HG02840 (cell line): ENCODE data around the gene NEUROG3.

Source experiments
- ATAC-seq: cut with Tn5 transposase; IDR thresholded peaks from one replicate; pipeline ENCODE4 v1.9.1; 2021; ENCODE audit warnings: mild to moderate bottlenecking, moderate library complexity, moderate number of reproducible peaks; ENCODE audit not compliant: unreplicated experiment, low FRiP score

The NEUROG3 gene, protein sequence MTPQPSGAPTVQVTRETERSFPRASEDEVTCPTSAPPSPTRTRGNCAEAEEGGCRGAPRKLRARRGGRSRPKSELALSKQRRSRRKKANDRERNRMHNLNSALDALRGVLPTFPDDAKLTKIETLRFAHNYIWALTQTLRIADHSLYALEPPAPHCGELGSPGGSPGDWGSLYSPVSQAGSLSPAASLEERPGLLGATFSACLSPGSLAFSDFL

GRCh38 chr10:69573056-69573806 lies at the start of gene NEUROG3:
NEUROG3 (minus strand) TSS chr10:69573422; CDS start chr10:69573043, 379 bp downstream.
- no peak for ATAC-seq

GRCh38 chr10:69620625-69621024 lies 47.4 kb upstream of the NEUROG3 start:
- ATAC-seq, result no peak

DNA sequence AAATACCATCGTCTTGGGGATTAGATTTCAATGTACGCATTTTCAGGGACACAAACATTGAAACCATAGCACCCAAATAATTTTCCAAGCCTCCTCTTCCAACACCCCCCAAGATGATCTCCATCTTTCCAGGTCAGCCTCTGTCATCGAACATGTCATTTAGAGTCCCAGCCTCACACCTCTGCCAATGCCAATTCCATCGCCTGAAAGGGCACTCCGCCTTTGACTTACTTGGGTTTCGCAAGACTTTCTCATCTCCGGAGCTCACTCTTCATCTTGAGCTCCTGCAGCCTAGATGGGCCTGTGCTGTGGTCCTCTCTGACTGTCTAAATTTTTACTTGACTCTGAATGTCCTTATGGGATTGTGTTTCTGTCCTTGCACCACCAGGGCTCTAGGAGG lies 46.4 kb upstream of the NEUROG3 start:
- no peak for ATAC-seq

- ATAC-seq, result no peak
These were observed 45.5 kb upstream of the NEUROG3 start for GRCh38 chr10:69618746-69619145.

DNA sequence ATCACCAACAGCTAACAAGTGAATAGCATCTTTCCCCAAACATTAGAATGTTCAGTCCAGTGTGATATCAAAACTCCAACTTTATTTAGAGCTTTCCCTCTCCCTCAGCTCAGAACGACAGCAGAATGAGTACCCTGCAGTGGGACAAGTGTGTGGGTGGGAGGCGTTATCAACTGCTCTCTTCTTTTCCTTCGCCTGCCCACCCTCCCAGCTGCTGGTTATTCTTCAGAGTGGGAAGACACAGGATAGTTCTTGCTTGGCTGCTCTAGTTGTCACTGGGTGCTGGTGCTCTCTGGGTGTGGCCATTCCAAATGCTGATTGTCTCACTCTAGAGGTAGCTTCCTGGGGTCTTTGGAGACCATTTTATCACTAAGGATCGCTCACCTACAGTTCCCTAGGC lies 43.1 kb upstream of the NEUROG3 start:
- ATAC-seq, result no peak

- ATAC-seq, result no peak
These were observed 40.9 kb upstream of the NEUROG3 start for GRCh38 chr10:69614130-69614529.

DNA sequence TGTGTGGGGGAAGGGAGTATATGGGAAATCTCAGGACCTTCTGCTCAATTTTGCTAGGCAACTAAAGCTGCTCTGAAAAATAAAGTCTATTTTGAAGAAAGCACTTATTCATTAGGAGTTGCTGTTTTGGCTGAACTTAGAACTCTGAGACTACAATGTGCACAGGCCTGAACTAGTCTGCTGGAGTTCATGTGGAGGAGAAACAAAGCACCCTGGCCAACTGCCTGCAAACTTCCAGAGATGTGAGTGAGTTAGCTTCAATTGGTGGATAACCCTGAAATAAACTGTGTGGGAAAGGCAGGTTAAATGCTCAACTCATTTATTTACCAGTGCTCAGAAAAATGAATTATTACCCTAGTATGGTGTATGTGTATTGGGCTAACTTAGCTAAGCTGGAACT lies 39.5 kb upstream of the NEUROG3 start:
- no peak for ATAC-seq

GRCh38 chr10:69609077-69609476 lies 35.9 kb upstream of the NEUROG3 start:
- ATAC-seq, result no peak

DNA sequence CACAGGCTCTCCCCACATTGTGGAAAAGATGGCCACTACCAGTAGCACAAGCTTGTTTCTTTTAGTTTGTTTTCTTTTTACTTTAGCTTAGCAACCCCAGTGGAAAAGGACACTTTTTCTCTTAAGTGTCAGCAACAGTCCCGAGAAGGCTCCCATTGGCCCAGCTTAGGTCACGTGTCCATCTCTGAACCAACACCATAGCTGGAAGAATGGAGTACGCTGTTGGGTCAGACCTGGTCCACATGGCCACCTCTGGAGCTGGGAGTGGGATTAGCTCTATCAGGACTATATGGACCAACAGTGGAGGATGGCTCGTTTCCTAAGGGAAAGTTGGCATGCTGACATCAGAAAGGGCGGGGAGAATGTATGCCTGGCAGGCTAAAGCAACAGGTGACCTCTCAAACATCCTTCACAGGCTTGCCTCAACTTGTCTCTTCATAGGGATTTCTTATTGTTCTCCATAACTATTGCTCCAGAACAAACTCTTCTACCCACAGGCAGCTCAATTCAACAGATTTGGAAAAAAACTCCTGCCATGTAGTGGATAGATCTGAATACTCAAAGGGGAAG lies 27.6 kb upstream of the NEUROG3 start:
- no peak for ATAC-seq

DNA sequence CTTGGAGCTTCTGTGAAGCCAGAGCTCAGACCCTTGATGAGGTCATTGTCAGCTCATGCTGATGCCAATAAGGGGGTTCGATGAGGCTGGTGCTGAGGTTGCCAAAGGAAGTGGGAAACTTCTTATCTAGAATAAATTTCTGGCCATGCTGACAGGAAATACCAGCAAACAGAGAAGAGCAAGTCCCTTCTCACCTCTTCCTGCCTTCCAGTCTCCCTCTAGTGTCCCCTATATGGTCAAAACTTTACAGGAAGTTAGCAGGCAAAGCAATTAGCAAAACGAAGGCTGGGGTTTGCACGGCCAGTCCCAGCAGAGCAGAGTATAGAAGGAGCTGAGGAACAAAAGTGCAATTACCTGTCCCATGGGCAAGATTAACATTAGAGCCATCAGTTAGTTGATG lies 15.1 kb upstream of the NEUROG3 start:
- ATAC-seq, result no peak

DNA sequence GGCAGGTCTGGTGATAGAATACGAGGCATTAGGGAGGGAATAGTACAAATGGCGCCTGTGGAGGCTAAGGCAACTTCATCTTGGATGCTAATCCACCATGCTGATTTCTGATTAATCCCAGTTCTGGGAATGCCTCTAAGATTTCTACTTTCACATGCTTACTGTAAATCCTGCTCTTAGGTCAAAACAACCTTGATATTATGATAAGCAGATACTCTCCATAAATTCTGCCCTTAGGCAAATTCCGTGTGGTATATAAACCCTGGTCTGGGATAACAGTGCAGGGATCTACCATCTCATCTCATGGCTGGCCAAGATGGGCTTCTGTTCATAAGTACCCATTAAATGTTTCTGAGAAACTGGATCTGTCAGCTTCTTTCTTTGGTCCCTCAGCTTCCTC lies 11.4 kb upstream of the NEUROG3 start:
- no peak for ATAC-seq

GRCh38 chr10:69583106-69583505 lies 9.9 kb upstream of the NEUROG3 start:
- no peak for ATAC-seq

- ATAC-seq, result no peak
These were observed 7.2 kb upstream of the NEUROG3 start for GRCh38 chr10:69580435-69580834.

- ATAC-seq, result no peak
These were observed 6.3 kb upstream of the NEUROG3 start for GRCh38 chr10:69579464-69580060.

GRCh38 chr10:69578508-69578991 lies 5.3 kb upstream of the NEUROG3 start:
- no peak for ATAC-seq

DNA sequence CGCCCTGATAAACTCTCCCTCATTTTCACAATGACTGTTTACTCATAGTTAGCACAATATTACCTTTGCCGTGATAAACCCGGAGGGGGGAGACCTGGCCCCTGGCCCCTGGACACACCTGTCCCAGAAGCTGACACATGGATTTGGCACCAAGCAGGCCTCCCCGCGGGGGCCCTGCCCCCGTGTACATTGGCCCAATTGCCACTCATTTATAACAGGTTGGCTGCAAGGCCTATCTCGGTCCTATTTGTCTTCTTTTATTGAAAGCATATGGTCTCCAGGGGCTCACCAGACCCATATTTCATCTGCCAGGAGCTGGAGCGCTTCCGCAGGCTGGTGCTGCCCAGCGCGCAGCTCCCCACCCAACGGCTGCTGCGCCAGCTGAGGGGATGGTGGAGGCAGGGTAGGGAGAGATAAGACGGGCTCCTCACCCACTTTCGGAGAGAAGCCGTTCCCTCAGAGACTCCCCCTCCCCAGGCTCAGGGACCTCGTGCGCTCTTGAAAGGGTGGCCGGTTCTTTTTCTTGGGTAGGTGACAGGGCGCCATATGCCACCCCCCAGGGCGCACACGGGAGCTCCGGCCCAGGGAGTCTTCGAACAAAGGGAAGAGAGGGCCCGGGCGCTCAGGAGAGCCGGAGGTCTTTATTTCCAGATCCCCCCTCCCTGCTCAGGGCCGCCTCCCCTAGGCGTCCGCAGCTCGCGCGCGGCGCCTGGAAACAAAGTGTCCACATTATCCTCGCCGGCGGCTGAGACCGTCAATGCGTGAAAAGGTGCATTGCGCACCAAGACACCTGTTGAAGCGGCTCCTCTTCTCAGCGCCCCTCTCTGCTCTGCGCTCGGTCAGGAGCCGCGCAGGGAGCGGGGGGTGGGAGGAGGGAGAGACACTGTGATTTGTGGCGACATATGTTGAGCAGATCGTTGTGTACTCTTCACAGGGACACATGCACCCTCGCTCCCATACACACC lies 4.3 kb upstream of the NEUROG3 start:
- ATAC-seq, result no peak

DNA sequence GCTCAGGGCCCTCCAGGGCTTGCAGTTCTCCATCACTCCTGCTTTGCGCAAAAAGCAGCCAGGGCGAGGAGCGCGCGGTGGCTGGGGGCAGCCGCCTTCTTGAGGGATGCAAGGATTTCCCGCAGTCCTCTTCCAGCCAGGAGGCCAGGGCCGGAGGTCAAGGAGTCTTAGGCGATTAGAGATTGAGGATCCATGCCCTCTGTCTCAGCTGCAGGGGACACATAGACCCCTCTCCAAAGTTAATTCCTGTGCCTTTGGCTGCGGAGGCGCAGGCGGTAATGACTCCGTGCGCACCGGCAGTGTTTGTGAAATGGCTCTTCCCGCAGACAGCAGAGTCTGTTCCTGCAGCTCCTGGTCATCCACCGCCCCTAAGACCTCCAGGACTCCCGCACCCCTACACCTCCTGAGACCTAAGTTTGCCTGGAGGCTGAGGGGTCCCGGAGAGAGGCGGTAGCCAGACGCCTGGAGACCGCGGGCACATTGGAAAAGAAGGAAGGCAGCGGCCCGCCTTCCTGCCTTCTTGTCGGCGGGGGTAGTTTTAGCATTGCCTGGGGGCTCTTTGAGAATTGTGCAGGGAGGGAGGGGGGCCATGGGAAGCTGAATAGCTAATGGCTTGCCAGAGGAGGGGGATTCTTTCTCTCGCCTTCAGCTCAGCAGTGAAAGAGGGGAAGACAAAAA lies 3.3 kb upstream of the NEUROG3 start:
- ATAC-seq, result no peak

- no peak for ATAC-seq
These were observed 2.0 kb upstream of the NEUROG3 start for GRCh38 chr10:69575164-69575722.

DNA sequence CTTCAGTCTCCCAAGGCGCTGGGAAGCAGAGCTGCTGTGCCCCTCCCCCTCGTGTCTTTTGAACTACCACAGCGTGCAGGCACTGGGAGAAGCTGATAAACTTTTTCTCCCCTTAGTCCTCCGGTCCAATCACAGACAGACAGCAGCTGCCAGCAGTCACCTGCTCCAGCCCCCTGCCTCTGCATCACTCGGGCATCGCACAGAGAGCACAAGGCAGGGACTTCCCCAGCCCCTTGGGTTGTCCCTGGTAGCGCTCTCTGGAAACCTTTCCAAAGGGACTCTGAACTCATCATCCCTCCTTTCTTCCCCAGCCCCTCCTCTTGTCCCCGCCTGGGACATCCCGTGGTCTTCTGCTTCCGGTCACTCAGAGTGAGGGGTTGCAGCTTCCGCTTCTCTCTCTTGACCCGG lies 1.4 kb upstream of the NEUROG3 start:
- ATAC-seq, result no peak
